ENCODE data around the gene NRIP1. TPM values are rescaled to one million over a fixed set of nuclear protein-coding genes. Genes with fewer than 3 reads are reported as not detected.

NRIP1 gene
- total RNA-seq, 1 experiment from 2014 or later: 10.4 TPM

GRCh38 chr21:15076730-15077129 is 11.9 kb upstream of the NRIP1 start:
- no peak overlapping the region for H3K4me2 ChIP-seq (ENCODE audit: insufficient read depth, insufficient read length, low read length)
- no peak overlapping the region for H3T11ph ChIP-seq (ENCODE audit: low read length)
- no peaks in the 10 kb centered on the region for H3K4me1 ChIP-seq (ENCODE audit: insufficient read depth, low read length)
- H3K9ac ChIP-seq (ENCODE audit: extremely low read depth, insufficient read length, low read length): no peak overlapping the region
- TF ChIP-seq CTCF (conservative IDR thresholded peaks at IDR 0.05): no peak
- no peak overlapping the region for H2BK15ac ChIP-seq (ENCODE audit: low read depth, low read length)
- H3K79me2 ChIP-seq (ENCODE audit: insufficient read depth, low read length): no peaks in the 10 kb centered on the region
- H3K9me3 ChIP-seq (ENCODE audit: control insufficient read depth, low read depth, low read length): no peaks in the 10 kb centered on the region
- no peaks in the 10 kb centered on the region for H3K9me3 Mint-ChIP-seq
- H2AK5ac ChIP-seq (ENCODE audit: insufficient read length, low read length): no peak overlapping the region
- no peak for DNase-seq
- H3K36me3 Mint-ChIP-seq (ENCODE audit: insufficient read depth in 1 of 3, low read depth in 3 of 3): no peaks in the 10 kb centered on the region
- H3K23me2 ChIP-seq (ENCODE audit: insufficient read length, low read depth, low read length, poor library complexity, severe bottlenecking): no peaks in the 10 kb centered on the region
- H3K56ac ChIP-seq (ENCODE audit: insufficient read length, low read depth, low read length): no peak overlapping the region
- no peak overlapping the region for H4K91ac ChIP-seq (ENCODE audit: insufficient read length, low read depth, low read length)
- no peak overlapping the region for H3K27ac Mint-ChIP-seq
- H3K18ac ChIP-seq (ENCODE audit: insufficient read length, low read depth, low read length): no peak overlapping the region
- H3K27ac ChIP-seq (ENCODE audit: insufficient read length, low read depth, low read length): no peak overlapping the region
- no peaks in the 10 kb centered on the region for H3K79me1 ChIP-seq (ENCODE audit: insufficient read depth, low read depth, low read length, poor library complexity, severe bottlenecking)
- H4K5ac ChIP-seq (ENCODE audit: insufficient read length, low read depth, low read length): no peak overlapping the region
- no peaks in the 10 kb centered on the region for H3K4me1 Mint-ChIP-seq
- no peaks in the 10 kb centered on the region for H4K20me1 ChIP-seq (ENCODE audit: control insufficient read depth, insufficient read depth, insufficient read length)
- no peak overlapping the region for H4K8ac ChIP-seq (replicated peaks; ENCODE audit: insufficient read length, low read depth, low read length)
- no peak overlapping the region for H3K14ac ChIP-seq (ENCODE audit: insufficient read depth, low read length)
- H3K4me3 Mint-ChIP-seq: no peak overlapping the region
- no peak overlapping the region for H2BK12ac ChIP-seq (ENCODE audit: insufficient read length, low read depth, low read length)
- no peaks in the 10 kb centered on the region for H3K27me3 ChIP-seq (ENCODE audit: insufficient read depth, low read length)
- H3K23ac ChIP-seq (ENCODE audit: insufficient read length, low read depth, low read length): no peak overlapping the region
- no peak overlapping the region for H2BK5ac ChIP-seq (ENCODE audit: insufficient read length, low read length)
- no peak overlapping the region for H3K4ac ChIP-seq (ENCODE audit: low read depth, low read length)
- no peak overlapping the region for H2BK120ac ChIP-seq (ENCODE audit: low read depth, low read length, poor library complexity, severe bottlenecking)
- H3K27me3 Mint-ChIP-seq (ENCODE audit: low read depth): peaks cover 2% of the 10 kb centered on the region; the same call in 1 of the 2 replicates
- no peak overlapping the region for H2AFZ ChIP-seq (ENCODE audit: low read length)
- no CpG with 5 or more reads among the region's 2 CpGs for WGBS (ENCODE audit: extremely low coverage, insufficient read length, low lambda C conversion rate)
- no peak overlapping the region for H2BK20ac ChIP-seq (ENCODE audit: low read depth, low read length, poor library complexity, severe bottlenecking)
